Cardiac fibroblast (primary cell): Measurements from ENCODE around the gene CFAP46.
"Not testable (repeated sequence)": the region's sequence is repeated elsewhere in the genome, so short reads cannot be mapped to it uniquely, and the experiment has no call there.

Experiments
- DNase-seq, 2 donors: peaks; one replicate each; pipeline versions ENCODE4 v3.0.0 to v3.0.0-alpha.2; 2010; ENCODE audit warnings: low read depth in 2 of 2
- H3K4me3 ChIP-seq, 2 donors: replicated peaks in 1 of 2; 1 replicate in 1 of 2; 2 replicates in 1 of 2; pipeline ENCODE4 v1.5.1; 2011; ENCODE audit warnings: low read depth in 2 of 2, low read length in 2 of 2, mild to moderate bottlenecking in 2 of 2, moderate library complexity in 1 of 2
- TF ChIP-seq, protein P1 (sequence below): IDR thresholded peaks from one replicate; pipeline ENCODE4 v1.5.1; 2011; ENCODE audit warnings: low read depth, mild to moderate bottlenecking, low read length, inconsistent platforms

Gene CFAP46

GRCh38 chr10:132958883-132959558 lies 16.7 kb upstream of the CFAP46 start:
- no peak for DNase-seq
- H3K4me3 ChIP-seq = no peak overlapping the region
- TF ChIP-seq, protein P1, sequence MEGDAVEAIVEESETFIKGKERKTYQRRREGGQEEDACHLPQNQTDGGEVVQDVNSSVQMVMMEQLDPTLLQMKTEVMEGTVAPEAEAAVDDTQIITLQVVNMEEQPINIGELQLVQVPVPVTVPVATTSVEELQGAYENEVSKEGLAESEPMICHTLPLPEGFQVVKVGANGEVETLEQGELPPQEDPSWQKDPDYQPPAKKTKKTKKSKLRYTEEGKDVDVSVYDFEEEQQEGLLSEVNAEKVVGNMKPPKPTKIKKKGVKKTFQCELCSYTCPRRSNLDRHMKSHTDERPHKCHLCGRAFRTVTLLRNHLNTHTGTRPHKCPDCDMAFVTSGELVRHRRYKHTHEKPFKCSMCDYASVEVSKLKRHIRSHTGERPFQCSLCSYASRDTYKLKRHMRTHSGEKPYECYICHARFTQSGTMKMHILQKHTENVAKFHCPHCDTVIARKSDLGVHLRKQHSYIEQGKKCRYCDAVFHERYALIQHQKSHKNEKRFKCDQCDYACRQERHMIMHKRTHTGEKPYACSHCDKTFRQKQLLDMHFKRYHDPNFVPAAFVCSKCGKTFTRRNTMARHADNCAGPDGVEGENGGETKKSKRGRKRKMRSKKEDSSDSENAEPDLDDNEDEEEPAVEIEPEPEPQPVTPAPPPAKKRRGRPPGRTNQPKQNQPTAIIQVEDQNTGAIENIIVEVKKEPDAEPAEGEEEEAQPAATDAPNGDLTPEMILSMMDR = no peak

GRCh38 chr10:132957981-132958882 lies 15.9 kb upstream of the CFAP46 start:
- TF ChIP-seq, protein P1 = no peak
- no peak overlapping the region for H3K4me3 ChIP-seq
- DNase-seq = no peak

DNA sequence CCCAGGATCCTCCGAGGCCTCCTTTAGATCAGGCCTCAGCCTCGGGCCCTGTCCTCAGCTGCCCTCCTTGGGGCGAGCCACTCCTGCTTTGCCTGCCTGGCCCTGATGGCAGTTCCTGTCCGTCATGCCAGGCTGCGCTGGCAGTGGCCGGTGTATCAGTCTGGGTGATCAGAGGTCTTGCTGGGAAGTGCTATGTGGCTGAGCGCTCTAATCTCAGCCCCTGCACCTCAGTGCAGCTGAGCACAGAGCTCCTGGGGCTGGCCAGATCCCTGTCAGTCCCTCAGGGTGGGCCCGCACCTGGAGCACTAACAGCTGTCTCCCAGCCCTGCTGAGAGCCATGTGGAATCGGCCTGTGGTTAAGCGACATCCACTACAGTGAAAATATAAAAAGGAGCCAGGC lies 14.8 kb upstream of the CFAP46 start:
- no peak for DNase-seq
- no peak overlapping the region for H3K4me3 ChIP-seq
- TF ChIP-seq, protein P1 = no peak

GRCh38 chr10:132956259-132956658 lies 13.9 kb upstream of the CFAP46 start:
- H3K4me3 ChIP-seq, DNase-seq: not testable (repeated sequence)

DNA sequence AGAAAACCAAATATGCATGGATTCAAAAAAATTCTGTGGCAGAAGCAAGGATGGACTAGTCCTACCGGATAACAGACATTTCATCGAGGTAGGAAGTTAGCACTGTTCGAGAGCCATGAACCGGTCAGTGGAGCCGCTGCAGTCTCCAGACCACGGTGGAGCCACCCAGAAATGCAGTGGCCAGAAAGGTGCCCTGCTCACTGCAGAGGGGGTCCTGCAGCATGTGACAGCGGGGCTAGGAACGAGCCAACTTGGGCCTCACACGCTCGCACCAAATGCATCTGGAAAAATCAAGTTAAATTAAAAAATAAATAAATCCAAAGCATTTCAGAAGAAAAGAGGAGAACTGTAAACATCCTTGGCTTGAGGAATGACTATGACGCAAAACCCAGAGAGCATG lies 13.1 kb upstream of the CFAP46 start:
- TF ChIP-seq, protein P1 = no peak
- no peak for DNase-seq
- no peak overlapping the region for H3K4me3 ChIP-seq

DNA sequence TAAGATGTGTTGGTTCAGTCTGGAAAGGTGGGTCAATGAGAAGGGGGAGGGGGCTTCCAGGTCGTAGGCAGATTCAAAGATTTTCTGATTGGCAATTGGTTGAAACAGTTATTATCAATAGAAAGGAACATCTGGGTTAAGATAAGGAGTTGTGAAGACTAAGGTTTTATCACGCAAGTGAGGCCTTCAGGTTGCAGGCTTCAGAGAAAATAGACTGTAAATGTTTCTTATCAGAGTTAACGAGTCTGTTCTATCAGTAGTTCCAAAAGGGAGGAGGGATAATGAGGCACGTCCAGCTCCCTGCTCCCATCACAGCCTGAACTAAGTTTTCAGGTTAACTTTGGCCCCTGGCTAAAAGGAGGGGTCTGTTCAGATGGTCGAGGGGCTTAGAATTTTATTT lies 11.1 kb upstream of the CFAP46 start:
- TF ChIP-seq, protein P1 = no peak
- DNase-seq = no peak
- no peak overlapping the region for H3K4me3 ChIP-seq

GRCh38 chr10:132951926-132952325 lies 9.6 kb upstream of the CFAP46 start:
- TF ChIP-seq, protein P1 = no peak
- DNase-seq = no peak
- no peak overlapping the region for H3K4me3 ChIP-seq
